Activated CD8-positive, alpha-beta memory T cell treated with anti-CD3 and anti-CD28 coated beads, Interleukin-2, amount 10 ng/mL, durations not matched to agents 7 days and 5 days (primary cell): Measurements from ENCODE around the gene EMSY. TPM values are rescaled to one million over a fixed set of nuclear protein-coding genes. Genes with fewer than 3 reads are reported as not detected.
"Not testable (repeated sequence)": the region's sequence is repeated elsewhere in the genome, so short reads cannot be mapped to it uniquely, and the experiment has no call there.

Experiments
- ATAC-seq: fragments of 150-1000 bp; cut with Tn5 transposase; one replicate; pipeline ENCODE4 v1.10.0; 2021; ENCODE audit warnings: moderate library complexity
- CTCF ChIA-PET: fragments of 350-600 bp; sonication (Branson Sonifier 250); formaldehyde crosslinking; loops from one replicate; lab custom pipeline; 2021; ENCODE audit warnings: antibody characterized with exemption; lab: Charles Lee
- DNase-seq: peaks from one replicate; pipeline ENCODE4 v3.0.0-alpha.2; 2020
- H3K27ac Mint-ChIP-seq: one replicate; pipeline ENCODE4 v1.8.0; 2021; ENCODE audit warnings: mild to moderate bottlenecking, mixed read lengths
- H3K27me3 Mint-ChIP-seq: one replicate; pipeline ENCODE4 v1.8.0; 2021; ENCODE audit warnings: mixed read lengths
- H3K36me3 Mint-ChIP-seq: one replicate; pipeline ENCODE4 v1.8.0; 2021; ENCODE audit warnings: mild to moderate bottlenecking, mixed read lengths
- H3K4me1 Mint-ChIP-seq: one replicate; pipeline ENCODE4 v1.8.0; 2021; ENCODE audit warnings: mixed read lengths
- H3K4me3 Mint-ChIP-seq: one replicate; pipeline ENCODE4 v1.8.0; 2021; ENCODE audit warnings: mild to moderate bottlenecking, moderate library complexity, mixed read lengths
- H3K9me3 Mint-ChIP-seq: one replicate; pipeline ENCODE4 v1.8.0; 2022; ENCODE audit warnings: low read depth, mixed read lengths
- total RNA-seq, 2 experiments: library from RNA; stranded (reverse); gene quantifications; one replicate each; pipeline ENCODE4 v1.2.3, GENCODE V29; 2021

Gene EMSY
- total RNA-seq, 2 experiments from 2014 or later = 34.9 to 42.0 TPM

GRCh38 chr11:76589477-76589876 is 144.7 kb downstream of the EMSY start:
- Mint-ChIP-seq H3K36me3 (peaks cover 5% of the 10 kb centered on the region), H3K9me3 (peaks cover 3% of the 10 kb centered on the region), H3K27me3 (no peaks in the 10 kb centered on the region), H3K4me3 (no peak overlapping the region), H3K27ac (peak overlapping the region; percentile 77), H3K4me1 (peaks cover 58% of the 10 kb centered on the region)
- DNase-seq (no peak), ATAC-seq (no peak)
- CTCF ChIA-PET = interaction anchor here (1.0 to 1.4 kb wide), 2 partner anchors 9 to 22 kb away, joined by 3 to 4 read pairs; no protein-coding TSS in a partner anchor

- Mint-ChIP-seq H3K4me1 (peaks cover 64% of the 10 kb centered on the region), H3K27me3 (no peaks in the 10 kb centered on the region), H3K27ac (no peak overlapping the region), H3K4me3 (no peak overlapping the region), H3K9me3 (peaks cover 2% of the 10 kb centered on the region), H3K36me3 (peaks cover 4% of the 10 kb centered on the region)
- ATAC-seq = no peak
- no peak for DNase-seq
- CTCF ChIA-PET = interaction anchor here (1.0 to 1.4 kb wide), 3 partner anchors 8 to 383 kb away, joined by 3 read pairs; no protein-coding TSS in a partner anchor
Measured at GRCh38 chr11:76589964-76590950, 145.4 kb downstream of the EMSY start.

- ATAC-seq (no peak), DNase-seq (no peak)
- H3K36me3 Mint-ChIP-seq = no peaks in the 10 kb centered on the region
- H3K27ac Mint-ChIP-seq = no peak overlapping the region
- H3K9me3 Mint-ChIP-seq = no peaks in the 10 kb centered on the region
- no peaks in the 10 kb centered on the region for H3K27me3 Mint-ChIP-seq
- H3K4me1 Mint-ChIP-seq = peaks cover 65% of the 10 kb centered on the region
- H3K4me3 Mint-ChIP-seq = no peak overlapping the region
- CTCF ChIA-PET = interaction anchor here (1.4 kb wide), 1 partner anchor 12 kb away, joined by 3 read pairs; no protein-coding TSS in a partner anchor
Measured at GRCh38 chr11:76591416-76591815, 146.6 kb downstream of the EMSY start.

- H3K4me1 Mint-ChIP-seq = peaks cover 63% of the 10 kb centered on the region
- H3K27ac Mint-ChIP-seq = peak overlapping the region; percentile 48
- CTCF ChIA-PET = interaction anchor here (1.4 kb wide), 1 partner anchor 384 kb away, joined by 5 read pairs; no protein-coding TSS in a partner anchor
- no peak overlapping the region for H3K4me3 Mint-ChIP-seq
- ATAC-seq = no peak
- H3K9me3 Mint-ChIP-seq = no peaks in the 10 kb centered on the region
- DNase-seq = no peak
- no peaks in the 10 kb centered on the region for H3K36me3 Mint-ChIP-seq
- H3K27me3 Mint-ChIP-seq = no peaks in the 10 kb centered on the region
Measured at GRCh38 chr11:76592025-76592914, 147.5 kb downstream of the EMSY start.

- DNase-seq (no peak), ATAC-seq (no peak)
- CTCF ChIA-PET = interaction anchor here (1.4 kb wide), 1 partner anchor 385 kb away, joined by 5 read pairs; no protein-coding TSS in a partner anchor
- H3K36me3 Mint-ChIP-seq = no peaks in the 10 kb centered on the region
- H3K9me3 Mint-ChIP-seq = no peaks in the 10 kb centered on the region
- H3K4me3 Mint-ChIP-seq = no peak overlapping the region
- no peaks in the 10 kb centered on the region for H3K27me3 Mint-ChIP-seq
- H3K27ac Mint-ChIP-seq = no peak overlapping the region
- H3K4me1 Mint-ChIP-seq = peaks cover 62% of the 10 kb centered on the region
Measured at GRCh38 chr11:76592961-76593360, 148.1 kb downstream of the EMSY start.

- H3K27me3 Mint-ChIP-seq, DNase-seq, H3K36me3 Mint-ChIP-seq, ATAC-seq, H3K27ac Mint-ChIP-seq, CTCF ChIA-PET, H3K9me3 Mint-ChIP-seq, H3K4me3 Mint-ChIP-seq: not testable (repeated sequence)
- H3K4me1 Mint-ChIP-seq = peaks cover 45% of the 10 kb centered on the region
Measured at GRCh38 chr11:76595091-76595490, 150.3 kb downstream of the EMSY start.

GRCh38 chr11:76596652-76597051 is 151.8 kb downstream of the EMSY start:
- Mint-ChIP-seq H3K9me3 (no peaks in the 10 kb centered on the region), H3K27ac (no peak overlapping the region), H3K4me3 (no peak overlapping the region), H3K36me3 (no peaks in the 10 kb centered on the region), H3K4me1 (peaks cover 36% of the 10 kb centered on the region), H3K27me3 (no peaks in the 10 kb centered on the region)
- CTCF ChIA-PET = interaction anchor here (0.7 kb wide), 1 partner anchor 348 kb away, joined by 3 read pairs; no protein-coding TSS in a partner anchor
- DNase-seq (no peak), ATAC-seq (no peak)

- Mint-ChIP-seq H3K27ac (no peak overlapping the region), H3K9me3 (no peaks in the 10 kb centered on the region), H3K27me3 (no peaks in the 10 kb centered on the region), H3K4me1 (peaks cover 25% of the 10 kb centered on the region), H3K36me3 (no peaks in the 10 kb centered on the region), H3K4me3 (no peak overlapping the region)
- peak; percentile 23 for ATAC-seq
- CTCF ChIA-PET = interaction anchor here (0.7 to 1.4 kb wide), 6 partner anchors 8 to 349 kb away, joined by 3 to 5 read pairs (median 4); no protein-coding TSS in a partner anchor
- no peak for DNase-seq
Measured at GRCh38 chr11:76597533-76598425, 153.0 kb downstream of the EMSY start.

- Mint-ChIP-seq H3K4me1 (peaks cover 19% of the 10 kb centered on the region), H3K27ac (no peak overlapping the region), H3K27me3 (no peaks in the 10 kb centered on the region), H3K4me3 (no peak overlapping the region), H3K9me3 (no peaks in the 10 kb centered on the region), H3K36me3 (no peaks in the 10 kb centered on the region)
- ATAC-seq = peak; percentile 66
- CTCF ChIA-PET = interaction anchor here (0.7 to 1.4 kb wide), 9 partner anchors 9 to 125 kb away, joined by 3 to 5 read pairs (median 3); no protein-coding TSS in a partner anchor
- no peak for DNase-seq
Measured at GRCh38 chr11:76598426-76598839, 153.6 kb downstream of the EMSY start.

GRCh38 chr11:76599041-76600013 is 154.5 kb downstream of the EMSY start:
- CTCF ChIA-PET = interaction anchor here (0.7 to 1.4 kb wide), 9 partner anchors 9 to 124 kb away, joined by 3 to 5 read pairs (median 3); no protein-coding TSS in a partner anchor
- Mint-ChIP-seq H3K36me3 (no peaks in the 10 kb centered on the region), H3K4me3 (no peak overlapping the region), H3K27ac (no peak overlapping the region), H3K9me3 (no peaks in the 10 kb centered on the region), H3K4me1 (peaks cover 16% of the 10 kb centered on the region), H3K27me3 (no peaks in the 10 kb centered on the region)
- ATAC-seq (no peak), DNase-seq (no peak)

GRCh38 chr11:76600124-76600655 is 155.4 kb downstream of the EMSY start:
- no peak for DNase-seq
- CTCF ChIA-PET = no interaction called here
- Mint-ChIP-seq H3K4me1 (peaks cover 8% of the 10 kb centered on the region), H3K36me3 (no peaks in the 10 kb centered on the region), H3K27me3 (no peaks in the 10 kb centered on the region), H3K27ac (no peak overlapping the region), H3K9me3 (no peaks in the 10 kb centered on the region), H3K4me3 (no peak overlapping the region)
- no peak for ATAC-seq
